A549 treated with CORT108297 at 1 μM for 4 hours (cell line): Measurements from ENCODE around the gene SNX6. TPM values are rescaled to one million over a fixed set of nuclear protein-coding genes. Genes with fewer than 3 reads are reported as not detected.

Source experiments
- total RNA-seq: library from RNA; stranded (reverse); fragments of 200-300 nt; extraction: Qiagen RNA extraction; gene quantifications from 5 replicates; pipeline ENCODE4 v1.2.3, GENCODE V29; 2022

The SNX6 gene
- total RNA-seq = 67.8 to 117 TPM (median 76.9 TPM) in 5 replicates

DNA sequence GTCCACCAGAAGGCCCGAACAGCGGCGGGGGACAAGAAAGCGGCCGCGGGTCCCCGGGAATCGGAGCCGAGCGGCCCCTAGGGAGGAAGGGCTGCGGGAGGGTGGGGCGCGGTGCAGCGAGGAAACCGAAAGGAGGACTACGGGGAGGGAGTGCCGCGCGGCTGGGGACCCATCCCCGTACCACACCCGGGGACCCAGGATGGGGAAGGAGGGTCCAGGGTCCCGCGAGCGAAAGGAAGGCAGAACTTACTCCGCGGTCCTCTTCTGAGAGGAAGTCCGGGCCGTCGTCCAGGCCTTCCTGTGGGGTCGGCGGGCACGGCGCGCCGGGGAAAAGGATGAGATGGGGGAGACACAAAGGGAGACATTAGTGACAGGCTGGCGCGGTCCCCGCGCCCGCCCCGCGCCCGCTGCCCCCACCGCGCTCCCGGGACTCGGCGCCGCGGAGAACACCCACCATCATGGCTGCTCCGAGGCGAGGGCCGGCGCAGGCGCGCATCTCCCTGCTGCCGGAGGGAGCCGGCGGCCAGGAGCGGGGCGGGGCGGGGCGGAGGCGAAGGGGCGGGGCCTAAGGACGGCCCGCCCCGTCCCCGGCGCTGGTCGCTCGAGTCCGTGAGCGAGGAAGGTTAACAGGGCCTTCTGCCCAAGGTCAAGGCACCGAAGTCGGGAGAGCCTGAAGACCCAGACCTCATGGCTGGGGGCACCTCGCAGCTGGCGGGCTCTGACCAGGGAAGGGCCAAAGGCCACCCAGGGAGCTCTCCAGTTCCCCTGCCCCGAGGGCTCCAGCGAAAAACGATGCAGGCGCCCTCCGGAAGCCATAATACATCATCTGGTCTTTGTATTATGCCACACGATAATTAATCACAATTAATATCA lies at the start of gene SNX6:
Gene SNX6 (minus strand): TSS at position 492 of the 873 bp plus-strand sequence. CDS start 32 bp downstream, at position 460.

DNA sequence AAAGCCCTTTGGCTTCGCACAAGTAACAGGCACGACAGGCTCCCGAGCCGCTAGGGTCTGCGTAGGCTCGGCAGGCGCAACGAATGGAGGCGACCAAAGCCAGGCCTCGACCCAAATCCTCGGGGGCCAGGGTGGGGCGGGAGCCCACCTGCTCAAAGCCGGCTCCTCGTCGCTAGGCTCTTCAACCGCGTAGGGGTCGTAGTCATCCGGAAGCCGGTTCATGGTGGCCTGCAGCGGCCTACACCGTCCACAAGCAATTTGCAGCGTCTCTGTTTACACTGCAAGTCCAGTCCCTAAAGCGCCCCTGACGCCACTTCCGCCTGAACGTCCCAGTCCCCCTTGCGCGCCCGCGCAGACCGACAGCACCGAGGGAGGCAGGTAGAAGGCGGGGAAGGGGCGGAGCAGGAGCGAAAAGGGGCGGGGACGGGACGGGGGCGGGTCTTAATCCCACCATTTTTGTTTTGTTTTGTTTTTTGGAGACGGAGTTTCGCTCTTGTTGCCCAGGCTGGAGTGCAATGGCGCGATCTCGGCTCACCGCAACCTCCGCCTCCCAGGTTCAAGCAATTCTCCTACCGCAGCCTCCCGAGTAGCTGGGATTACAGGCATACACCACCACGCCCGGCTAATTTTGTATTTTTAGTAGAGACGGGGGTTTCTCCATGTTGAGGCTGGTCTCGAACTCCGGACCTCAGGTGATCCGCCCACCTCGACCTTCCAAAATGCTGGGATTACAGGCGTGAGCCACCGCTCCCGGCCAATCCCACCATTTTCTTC lies 90.4 kb downstream of the SNX6 start, which contains the start of gene EAPP:
Gene EAPP (minus strand): TSS at position 295 of the 774 bp plus-strand sequence. CDS start 73 bp downstream, at position 222.

Other genes starting within 250 kb of the SNX6 start
- 19.6 to 30.5 TPM (median 25.1 TPM) in 5 replicates for gene SPTSSA, start 167.9 kb downstream of the SNX6 start, total RNA-seq
- gene EAPP, start 90.4 kb downstream of the SNX6 start, total RNA-seq = 33.6 to 48.8 TPM (median 37.5 TPM) in 5 replicates
- 105 to 112 TPM (median 109 TPM) in 5 replicates for gene CFL2, start 84.4 kb upstream of the SNX6 start, total RNA-seq
- gene BAZ1A, start 245.2 kb upstream of the SNX6 start, total RNA-seq = 22.7 to 36.5 TPM (median 25.5 TPM) in 5 replicates